Stimulated activated CD8-positive, alpha-beta memory T cell treated with anti-CD3 and anti-CD28 coated beads, Interleukin-2, amount 100 ng/mL, for 48 hours (primary cell): Measurements from ENCODE around the gene LRRC28.

Source experiments
- DNase-seq, 2 donors: peaks; one replicate each; pipeline ENCODE4 v3.0.0-alpha.2; 2020; ENCODE audit warnings: low read depth in 2 of 2

LRRC28 gene

DNA sequence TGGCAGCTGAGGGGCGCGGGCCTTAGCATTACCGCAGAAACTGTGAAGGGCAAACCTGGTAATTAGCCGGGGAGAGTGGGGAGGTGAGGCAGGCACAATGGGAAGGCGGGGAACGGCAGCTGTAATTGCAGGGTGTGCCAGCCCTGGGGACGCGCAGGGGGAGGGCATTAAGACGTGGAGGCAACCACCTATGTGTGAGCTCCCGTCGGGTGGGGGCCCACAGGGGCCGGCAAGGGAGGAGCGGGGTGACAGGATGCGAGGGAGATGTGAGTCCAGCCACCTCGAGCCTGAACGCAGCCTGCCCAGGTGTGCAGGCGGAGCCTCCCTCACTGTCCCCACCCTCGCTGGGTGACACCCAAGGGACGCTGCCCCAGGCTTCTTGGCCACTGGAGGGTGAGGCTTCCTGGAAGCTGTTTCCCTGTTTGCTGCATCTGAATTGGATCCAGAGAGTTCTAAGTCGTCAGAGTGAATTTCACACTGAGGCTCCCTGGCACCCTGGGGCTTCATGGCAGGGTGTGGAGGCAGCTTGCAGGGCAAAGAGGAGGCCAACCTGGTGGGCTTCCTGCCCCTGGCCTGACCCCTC, 183.9 kb downstream of the LRRC28 start:
- DNase-seq, result no peak

DNA sequence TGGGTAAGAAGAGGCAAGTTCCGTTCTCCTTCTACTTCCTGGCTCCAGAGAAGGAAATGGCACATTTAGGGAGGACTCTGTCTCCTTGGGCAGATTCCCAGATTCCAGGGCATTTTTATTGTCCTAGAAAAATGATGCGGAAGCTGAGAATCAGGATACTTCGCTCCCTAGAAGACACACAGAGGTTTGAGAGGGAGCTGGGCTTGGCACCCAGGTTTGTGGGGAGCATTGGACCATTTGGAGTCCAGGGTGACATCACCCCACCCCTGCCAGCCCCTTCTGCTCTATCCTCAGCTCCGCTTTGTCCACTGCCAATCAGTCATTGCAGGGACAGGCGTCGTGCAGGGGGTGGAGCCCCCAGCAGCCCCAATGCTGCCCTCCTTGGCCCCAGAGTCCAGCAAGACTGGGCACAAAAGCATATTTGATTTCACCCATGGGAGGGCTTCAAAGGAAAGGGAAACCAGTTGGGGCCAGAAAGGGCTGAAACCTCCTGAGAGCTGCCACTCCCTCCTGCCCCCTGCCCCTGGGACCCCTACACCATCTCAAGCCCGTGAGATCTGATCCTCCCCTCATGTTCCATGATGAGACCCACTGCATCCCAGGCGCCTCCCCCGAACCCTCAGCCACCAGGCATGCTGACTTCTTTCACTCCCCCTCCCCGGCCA, 184.7 kb downstream of the LRRC28 start:
- no peak for DNase-seq

DNA sequence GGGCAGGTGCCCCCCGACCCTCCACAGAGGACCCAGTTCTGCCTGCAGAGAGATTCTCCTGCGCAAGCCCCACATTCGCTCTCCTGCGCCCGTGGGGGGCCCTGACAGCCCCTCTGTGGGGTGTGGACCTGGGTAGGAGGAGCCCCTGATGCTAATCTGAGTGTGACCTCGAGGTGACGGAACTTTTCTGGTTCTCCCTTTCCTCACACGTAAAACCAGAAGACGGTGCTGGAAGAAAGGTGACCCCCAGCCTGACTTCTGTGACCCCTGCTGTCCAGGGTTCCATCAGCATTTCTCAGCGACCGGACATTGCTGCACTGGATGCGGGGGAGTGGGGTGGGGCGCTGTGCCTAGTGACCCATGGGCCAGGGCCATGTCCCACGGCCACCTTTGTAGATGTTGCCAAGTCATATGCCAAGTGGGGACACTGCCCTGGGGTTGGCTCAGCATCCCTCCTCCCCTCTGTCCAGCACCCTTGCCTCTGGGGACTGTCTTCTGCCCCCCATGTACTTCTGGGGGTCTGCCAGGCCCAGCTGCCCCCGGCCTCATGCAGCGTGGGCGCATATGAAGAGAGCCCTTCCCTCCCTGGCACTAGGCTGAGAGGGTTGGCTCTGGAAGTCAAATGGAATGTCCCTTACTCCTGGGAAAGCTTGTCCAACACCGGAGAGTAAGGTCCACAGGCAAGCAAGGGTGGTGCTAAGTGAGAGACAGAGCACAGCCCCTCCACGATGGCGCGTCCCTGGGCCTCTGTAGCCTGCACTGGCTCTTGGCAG, 185.4 kb downstream of the LRRC28 start:
- no peak for DNase-seq

DNA sequence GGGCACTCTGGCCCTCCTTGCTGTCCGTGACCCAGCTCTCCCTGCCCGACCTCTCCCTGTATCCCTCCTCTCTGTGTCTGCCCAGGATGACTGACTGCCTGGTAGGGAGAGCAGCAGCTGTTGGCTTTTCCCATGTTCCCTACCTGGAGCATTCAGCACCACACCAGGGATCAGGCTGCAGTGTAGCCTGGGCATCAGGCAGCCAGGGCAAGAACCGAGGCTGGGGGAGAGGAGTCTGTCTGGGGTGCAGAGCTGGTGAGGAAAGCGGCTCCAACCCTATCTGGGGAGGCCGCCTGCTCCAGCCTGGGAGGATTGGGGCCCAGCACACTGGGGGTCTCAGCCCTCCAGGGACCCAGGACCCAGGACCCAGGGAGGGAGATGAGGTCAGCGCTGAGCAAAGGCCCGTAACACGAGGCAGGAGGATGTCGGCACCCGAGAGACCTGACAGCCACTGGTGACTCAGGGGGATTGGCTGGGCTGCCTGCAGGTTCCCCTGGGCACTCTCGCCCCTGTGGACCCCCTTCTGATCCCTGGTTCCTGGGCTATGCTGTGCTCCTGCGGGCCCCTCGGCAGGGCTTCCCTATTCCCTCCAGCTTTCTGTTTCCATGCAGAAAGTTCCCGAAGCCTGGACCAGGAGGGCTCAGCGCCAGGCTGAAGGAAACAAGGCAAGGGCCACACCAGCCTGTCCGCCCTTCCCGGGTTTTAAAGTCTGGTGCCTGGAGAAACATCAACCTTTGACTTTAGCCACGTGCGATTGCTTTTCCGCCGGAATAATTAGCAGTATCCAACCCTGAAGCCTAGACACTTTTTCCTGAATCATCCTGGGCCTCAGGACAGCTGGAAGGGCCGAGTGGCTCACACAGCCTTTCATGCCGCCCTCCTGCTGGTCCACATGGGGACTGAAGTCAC, 186.3 kb downstream of the LRRC28 start:
- DNase-seq, result no peak

DNA sequence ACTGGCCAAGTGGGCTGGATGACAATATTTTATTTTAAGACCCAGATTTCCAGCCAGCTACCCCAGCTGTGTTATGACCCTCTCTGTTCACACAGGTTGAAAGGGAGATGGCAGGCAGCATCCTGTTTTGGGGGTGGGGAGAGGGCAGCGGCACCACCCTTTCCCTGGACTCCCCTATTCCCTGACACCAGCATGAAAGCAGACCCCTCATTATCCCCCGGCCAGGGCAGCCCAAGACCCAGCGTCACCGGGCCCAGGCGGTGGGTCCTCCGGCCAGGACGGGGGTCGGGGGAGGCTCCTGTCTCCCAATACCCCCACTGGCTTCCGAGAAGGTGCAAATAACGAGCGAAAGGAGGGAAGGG, 186.9 kb downstream of the LRRC28 start:
- no peak for DNase-seq

DNA sequence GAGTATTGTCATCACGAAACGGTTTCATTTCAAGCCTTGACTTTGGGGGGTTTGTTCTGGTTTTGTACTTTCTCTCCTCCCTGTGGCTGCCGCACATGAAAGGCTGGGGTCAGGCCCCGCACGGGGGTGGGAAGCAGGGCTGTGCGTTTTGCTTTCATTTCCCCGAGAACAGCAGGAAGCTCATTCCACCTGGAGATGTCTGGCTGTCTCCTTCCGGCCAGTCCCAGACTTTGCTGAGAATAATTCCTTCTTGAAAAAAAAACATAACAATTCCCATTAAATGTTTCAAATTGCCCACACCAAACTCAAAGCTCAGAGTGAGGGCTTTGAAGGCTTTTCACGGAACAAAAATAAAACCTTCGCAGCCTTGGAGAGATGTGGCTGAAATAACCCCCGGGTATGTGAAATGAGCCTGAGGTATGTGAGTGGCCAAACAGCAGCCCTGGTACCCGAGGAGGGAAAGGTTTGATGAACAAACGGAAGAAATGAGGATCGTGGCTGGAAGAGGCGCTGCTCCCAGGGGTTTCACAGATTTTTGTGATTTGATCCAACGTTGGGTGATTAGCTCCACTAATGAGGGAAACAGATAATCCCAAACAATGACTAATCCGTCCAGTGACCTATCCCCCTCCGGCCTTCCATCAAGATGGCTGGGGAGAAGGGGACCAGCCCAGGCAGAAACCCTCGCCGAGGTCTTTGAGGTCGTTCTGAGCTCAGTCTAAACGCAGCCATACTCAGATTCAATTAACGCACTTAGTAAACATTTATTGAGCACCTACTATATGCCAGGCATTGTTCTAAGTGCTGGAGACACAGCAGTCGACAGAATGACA, 187.6 kb downstream of the LRRC28 start:
- no peak for DNase-seq

DNA sequence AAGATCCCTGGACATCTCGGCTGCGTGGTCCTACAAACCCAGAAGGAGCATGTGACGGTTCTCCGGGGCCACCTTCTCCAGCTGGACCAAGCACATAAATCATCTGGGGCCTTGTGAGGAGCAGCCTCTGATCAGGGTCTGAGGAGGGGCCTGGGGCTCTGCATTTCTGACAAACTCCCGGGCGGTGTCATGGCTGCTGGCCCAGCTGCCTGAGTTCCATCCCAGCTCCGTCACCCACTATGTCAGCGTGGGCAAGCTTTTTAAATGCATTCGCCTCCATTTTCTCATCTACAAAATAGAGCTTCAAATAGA, 188.2 kb downstream of the LRRC28 start:
- DNase-seq, result no peak

DNA sequence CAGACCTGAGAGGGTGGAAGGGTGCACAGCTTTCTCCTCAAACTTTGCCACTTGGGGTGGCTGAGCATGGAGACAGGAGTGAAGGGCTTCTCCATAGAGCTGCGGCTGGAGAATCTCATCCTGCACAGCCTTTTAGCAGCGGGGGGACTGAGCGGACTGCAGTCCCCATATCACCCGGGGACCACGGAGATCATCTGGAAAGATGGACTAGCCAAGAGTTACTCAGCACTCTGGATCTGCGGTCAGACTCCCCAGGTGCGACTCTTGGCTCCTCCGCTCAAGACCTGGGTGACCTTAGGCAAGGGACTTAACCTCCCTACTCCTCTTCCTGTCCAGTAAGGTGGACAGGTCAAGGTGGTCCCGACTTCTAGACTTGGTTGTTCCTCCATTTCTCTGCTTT, 188.7 kb downstream of the LRRC28 start:
- DNase-seq, result no peak
